Omental fat pad (tissue), 4 donors: ENCODE measurements around the gene STX4. TPM values are rescaled to one million over a fixed set of nuclear protein-coding genes. Genes with fewer than 3 reads are reported as not detected.

ENCODE experiments used
- ATAC-seq: fragments of 150-250 bp; one replicate; pipeline ENCODE4 v1.9.1; 2016; ENCODE audit warnings: mild to moderate bottlenecking, moderate library complexity; ENCODE audit not compliant: low FRiP score
- DNase-seq: peaks from one replicate; pipeline ENCODE4 v3.0.0-alpha.2; 2019; ENCODE audit warnings: low spot score
- CTCF ChIP-seq, 3 donors: fragments of 450-650 bp; IDR thresholded peaks; one replicate each; pipeline ENCODE4 v1.5.1; 2016 to 2017; ENCODE audit warnings: antibody characterized with exemption in 3 of 3, mild to moderate bottlenecking in 3 of 3, moderate library complexity in 2 of 3
- total RNA-seq, 4 donors: library from RNA; depleted of rRNA; stranded (reverse); fragments of >200 nt; gene quantifications; one replicate each; pipeline ENCODE4 v1.1.0, GENCODE V29; 2016

Gene STX4
- total RNA-seq, 4 donors from 2014 or later: 40.9 to 93.7 (median 66.8) TPM

- no peak for TF ChIP-seq CTCF (IDR thresholded peaks at IDR 0.05)
- ATAC-seq (no peak), DNase-seq (no peak)
Measured at GRCh38 chr16:31081428-31082351, 48.3 kb downstream of the STX4 start.

- no peak for TF ChIP-seq CTCF (IDR thresholded peaks at IDR 0.05)
- no peak for ATAC-seq
- DNase-seq: no peak
Measured at GRCh38 chr16:31082368-31083045, 49.1 kb downstream of the STX4 start.

- no peak for TF ChIP-seq CTCF (IDR thresholded peaks at IDR 0.05)
- DNase-seq (no peak), ATAC-seq (no peak)
Measured at GRCh38 chr16:31083081-31083480, 49.7 kb downstream of the STX4 start.

GRCh38 chr16:31083556-31083955 is 50.2 kb downstream of the STX4 start:
- DNase-seq: no peak
- TF ChIP-seq CTCF (IDR thresholded peaks at IDR 0.05): no peak
- no peak for ATAC-seq

GRCh38 chr16:31083981-31084380 is 50.6 kb downstream of the STX4 start:
- no peak for TF ChIP-seq CTCF (IDR thresholded peaks at IDR 0.05)
- DNase-seq: no peak
- ATAC-seq: no peak

- no peak for TF ChIP-seq CTCF (IDR thresholded peaks at IDR 0.05)
- no peak for DNase-seq
- ATAC-seq: no peak
Measured at GRCh38 chr16:31084584-31085302, 51.4 kb downstream of the STX4 start.
